ENCODE results near the gene IGF2R.

- no peak for TF ChIP-seq CREB1 (CRISPR knock-in tag; IDR thresholded peaks at IDR 0.05)
- no peak for TF ChIP-seq ERG (CRISPR knock-in tag; IDR thresholded peaks at IDR 0.05)
- no peak for TF ChIP-seq CTCF (IDR thresholded peaks at IDR 0.05)
- TF ChIP-seq AR (CRISPR knock-in tag; IDR thresholded peaks at IDR 0.05) = no peak
- TF ChIP-seq ZNF425 (CRISPR knock-in tag; conservative IDR thresholded peaks at IDR 0.05) = no peak
- no peak for TF ChIP-seq E2F1 (CRISPR knock-in tag; IDR thresholded peaks at IDR 0.05)
- no peak for TF ChIP-seq HMGXB4 (CRISPR knock-in tag; IDR thresholded peaks at IDR 0.05)
- TF ChIP-seq RELA (CRISPR knock-in tag; IDR thresholded peaks at IDR 0.05; ENCODE audit: borderline replicate concordance) = no peak
- no peak for TF ChIP-seq ATF3 (CRISPR knock-in tag; conservative IDR thresholded peaks at IDR 0.05)
- no peak for TF ChIP-seq CREM (CRISPR knock-in tag; IDR thresholded peaks at IDR 0.05)
- TF ChIP-seq PRDM15 (CRISPR knock-in tag; IDR thresholded peaks at IDR 0.05) = no peak
Measured at GRCh38 chr6:160057080-160057479, 88.2 kb downstream of the IGF2R start.
